A549 (cell line): ENCODE results near the gene ADGRG2.

Experiments used
- CTCF ChIP-seq: fragments of >200 bp; sonication (Bioruptor Twin); formaldehyde crosslinking; IDR thresholded peaks from 3 replicates; pipeline ENCODE4 v1.5.1; 2016
- EP300 ChIP-seq, 2 experiments: fragments of >200 bp; sonication (Bioruptor Twin); formaldehyde crosslinking; IDR thresholded peaks; 2 replicates in 1 of 2; 3 replicates in 1 of 2; pipeline ENCODE4 v1.6.1; 2016 to 2017
- GATA3 ChIP-seq: IDR thresholded peaks from 2 replicates; pipeline ENCODE4 v1.6.1; 2012; ENCODE audit warnings: borderline replicate concordance
- POLR2A ChIP-seq: IDR thresholded peaks from 2 replicates; pipeline ENCODE4 v1.6.1; 2012; ENCODE audit warnings: mild to moderate bottlenecking, low read length
- RCOR1 ChIP-seq: fragments of 150-350 bp; IDR thresholded peaks from 2 replicates; pipeline ENCODE4 v1.6.1; 2014; ENCODE audit warnings: antibody characterized with exemption, low read length, low read depth
- SMC3 ChIP-seq: fragments of >200 bp; sonication (Bioruptor Twin); formaldehyde crosslinking; IDR thresholded peaks from 3 replicates; pipeline ENCODE4 v1.6.1; 2018; ENCODE audit warnings: inconsistent platforms
- TF ChIP-seq, protein P1 (sequence below): fragments of 150-350 bp; IDR thresholded peaks from 2 replicates; pipeline ENCODE4 v1.6.1; 2014; ENCODE audit warnings: low read depth, mild to moderate bottlenecking, low read length

DNA sequence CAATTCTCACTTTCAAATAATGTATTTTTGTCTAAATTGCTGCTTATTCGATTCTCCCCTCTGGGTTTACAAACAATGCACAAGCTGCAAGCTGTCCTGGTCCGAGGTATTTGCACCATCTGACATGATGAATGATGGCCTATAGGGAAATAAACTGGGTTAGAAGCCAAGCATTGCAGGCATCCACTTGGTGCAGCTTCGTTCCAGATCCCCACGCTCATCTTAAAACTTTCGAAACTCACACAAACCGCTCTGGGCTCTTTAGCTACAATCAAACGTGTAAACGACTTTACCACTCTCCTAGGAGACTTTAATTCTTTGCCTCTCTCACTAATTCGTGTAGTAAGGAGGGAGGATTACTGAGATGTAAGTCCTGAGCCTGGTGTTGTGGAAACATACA, 157.4 kb downstream of the ADGRG2 start:
- TF ChIP-seq CTCF (no peak), GATA3 (no peak), RCOR1 (no peak), SMC3 (no peak), POLR2A (no peak), EP300 (IDR thresholded peaks at IDR 0.05) (no peak)
- TF ChIP-seq, protein P1, sequence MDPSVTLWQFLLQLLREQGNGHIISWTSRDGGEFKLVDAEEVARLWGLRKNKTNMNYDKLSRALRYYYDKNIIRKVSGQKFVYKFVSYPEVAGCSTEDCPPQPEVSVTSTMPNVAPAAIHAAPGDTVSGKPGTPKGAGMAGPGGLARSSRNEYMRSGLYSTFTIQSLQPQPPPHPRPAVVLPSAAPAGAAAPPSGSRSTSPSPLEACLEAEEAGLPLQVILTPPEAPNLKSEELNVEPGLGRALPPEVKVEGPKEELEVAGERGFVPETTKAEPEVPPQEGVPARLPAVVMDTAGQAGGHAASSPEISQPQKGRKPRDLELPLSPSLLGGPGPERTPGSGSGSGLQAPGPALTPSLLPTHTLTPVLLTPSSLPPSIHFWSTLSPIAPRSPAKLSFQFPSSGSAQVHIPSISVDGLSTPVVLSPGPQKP: no peak
